Thyroid gland (tissue), 4 donors: Measurements from ENCODE around the gene B3GALT4. TPM values are rescaled to one million over a fixed set of nuclear protein-coding genes. Genes with fewer than 3 reads are reported as not detected.

Source experiments
- DNase-seq, 2 donors: peaks; one replicate each; pipeline ENCODE4 v3.0.0-alpha.2; 2019
- H3K27ac ChIP-seq, 3 donors: fragments of 200-600 bp; sonication (generic); 1 replicate in 2 of 3; 2 replicates in 1 of 3; pipeline ENCODE4 v1.5.1; 2016 to 2019; ENCODE audit warnings: mild to moderate bottlenecking in 1 of 3, moderate library complexity in 1 of 3
- H3K27me3 ChIP-seq: fragments of 200-600 bp; sonication (generic); one replicate; pipeline ENCODE4 v1.5.1; 2019
- H3K36me3 ChIP-seq, 2 donors: fragments of 200-600 bp; sonication (generic); one replicate each; pipeline ENCODE4 v1.5.1; 2016 to 2019
- H3K4me1 ChIP-seq, 2 donors: fragments of 200-600 bp; sonication (generic); one replicate each; pipeline ENCODE4 v1.5.1; 2017 to 2019
- H3K4me3 ChIP-seq, 3 donors: fragments of 200-600 bp; sonication (generic); replicated peaks in 1 of 3; 1 replicate in 2 of 3; 2 replicates in 1 of 3; pipeline ENCODE4 v1.5.1; 2016; ENCODE audit warnings: mild to moderate bottlenecking in 1 of 3
- H3K9me3 ChIP-seq: fragments of 200-600 bp; sonication (generic); one replicate; pipeline ENCODE4 v1.5.1; 2017
- CTCF ChIP-seq, 6 experiments: fragments of 200-600 bp in 3 of 6; fragments of 450-650 bp in 3 of 6; sonication (generic) in 3 of 6; IDR thresholded peaks; one replicate each; pipeline ENCODE4 v1.5.1; 2016 to 2019; ENCODE audit warnings: antibody characterized with exemption in 6 of 6, mild to moderate bottlenecking in 2 of 6, inconsistent platforms in 1 of 6, moderate library complexity in 1 of 6
- POLR2A ChIP-seq, 2 donors: fragments of 450-650 bp; IDR thresholded peaks; one replicate each; pipeline ENCODE4 v1.6.1; 2017; ENCODE audit warnings: antibody characterized with exemption in 2 of 2, mild to moderate bottlenecking in 2 of 2, moderate library complexity in 1 of 2
- WGBS, 2 donors: methylation state at CpG; one replicate each; pipeline ENCODE4 v1.1.5; 2017; 5-methylcytosine and 5-hydroxymethylcytosine counted together
- intact Hi-C: fragments of 100-400 bp; cut with DNase I; formaldehyde crosslinking; loops from one replicate; pipeline ENCODE4 v1.15.1; 2023
- total RNA-seq, 4 donors: library from RNA; depleted of rRNA; stranded (reverse); fragments of >200 nt; gene quantifications; one replicate each; pipeline ENCODE4 v1.2.3, GENCODE V29; 2016

The B3GALT4 gene
- total RNA-seq, 4 donors from 2014 or later = 10.5 to 19.8 (median 16.4) TPM

- TF ChIP-seq CTCF (IDR thresholded peaks at IDR 0.05) (no peak), POLR2A (IDR thresholded peaks at IDR 0.05) (peak in 1 of 2 donors; percentile 31)
- peak within 1 kb of the TSS; percentile 69 to 82 (median 79) for H3K27ac ChIP-seq
- intact Hi-C loops = no loop called here
- no peaks in the 10 kb centered on the region for H3K9me3 ChIP-seq
- H3K4me1 ChIP-seq = peaks cover 11 to 17% of the 10 kb centered on the region in 2 donors
- peaks cover 24 to 41% of the 10 kb centered on the region in 2 donors for H3K36me3 ChIP-seq
- peak; percentile 79 to 80 for DNase-seq
- 0 to 1% methylated on average over 32 to 36 of the region's 43 CpGs for WGBS, 2 donors
- no peaks in the 10 kb centered on the region for H3K27me3 ChIP-seq
- peak within 1 kb of the TSS; percentile 64 to 74 (median 73) for H3K4me3 ChIP-seq
These were observed 12.2 kb downstream of the B3GALT4 start, which contains the start of the genes PFDN6 and WDR46 for GRCh38 chr6:33288921-33289783. Gene PFDN6, plus strand, starts transcription at chr6:33289601. Its CDS starts 256 bp downstream, at chr6:33289857. Gene WDR46, minus strand, starts transcription at chr6:33289239. Its CDS starts 69 bp downstream, at chr6:33289170.

GRCh38 chr6:33289784-33290315, 12.9 kb downstream of the B3GALT4 start:
- H3K36me3 ChIP-seq = peaks cover 28 to 34% of the 10 kb centered on the region in 2 donors
- 4 to 6% methylated on average over 14 of the region's 14 CpGs for WGBS, 2 donors
- H3K9me3 ChIP-seq = no peaks in the 10 kb centered on the region
- H3K4me3 ChIP-seq = peak overlapping the region; percentile 64 to 74 (median 73)
- DNase-seq = no peak
- H3K27ac ChIP-seq = peak overlapping the region; percentile 69 to 82 (median 79)
- TF ChIP-seq POLR2A (IDR thresholded peaks at IDR 0.05) = no peak
- TF ChIP-seq CTCF (IDR thresholded peaks at IDR 0.05) = no peak
- peaks cover 11 to 17% of the 10 kb centered on the region in 2 donors for H3K4me1 ChIP-seq
- H3K27me3 ChIP-seq = no peaks in the 10 kb centered on the region
- intact Hi-C loops = no loop called here

- peaks cover 31 to 34% of the 10 kb centered on the region in 2 donors for H3K36me3 ChIP-seq
- no peak for DNase-seq
- H3K9me3 ChIP-seq = no peaks in the 10 kb centered on the region
- H3K4me1 ChIP-seq = peaks cover 11 to 17% of the 10 kb centered on the region in 2 donors
- intact Hi-C loops = no loop called here
- WGBS, 2 donors = 69 to 70% methylated on average over 7 of the region's 7 CpGs
- TF ChIP-seq CTCF (IDR thresholded peaks at IDR 0.05) = no peak
- no peak for TF ChIP-seq POLR2A (IDR thresholded peaks at IDR 0.05)
- H3K27ac ChIP-seq = no peak overlapping the region
- no peaks in the 10 kb centered on the region for H3K27me3 ChIP-seq
- no peak overlapping the region for H3K4me3 ChIP-seq
These were observed 13.5 kb downstream of the B3GALT4 start for GRCh38 chr6:33290459-33290858.

- peaks cover 21 to 41% of the 10 kb centered on the region in 2 donors for H3K36me3 ChIP-seq
- H3K27me3 ChIP-seq = no peaks in the 10 kb centered on the region
- no peaks in the 10 kb centered on the region for H3K9me3 ChIP-seq
- TF ChIP-seq CTCF (IDR thresholded peaks at IDR 0.05) = no peak
- no peak for TF ChIP-seq POLR2A (IDR thresholded peaks at IDR 0.05)
- H3K4me1 ChIP-seq = peaks cover 9 to 20% of the 10 kb centered on the region in 2 donors
- no peak for DNase-seq
- intact Hi-C loops = no loop called here
- WGBS, 2 donors = 90 to 92% methylated on average over 16 of the region's 16 CpGs
- H3K27ac ChIP-seq = no peak overlapping the region
- H3K4me3 ChIP-seq = no peak overlapping the region
These were observed 16.2 kb downstream of the B3GALT4 start for GRCh38 chr6:33292996-33293682.
